Measurements from ENCODE around the gene FBXL14.

FBXL14 gene, protein sequence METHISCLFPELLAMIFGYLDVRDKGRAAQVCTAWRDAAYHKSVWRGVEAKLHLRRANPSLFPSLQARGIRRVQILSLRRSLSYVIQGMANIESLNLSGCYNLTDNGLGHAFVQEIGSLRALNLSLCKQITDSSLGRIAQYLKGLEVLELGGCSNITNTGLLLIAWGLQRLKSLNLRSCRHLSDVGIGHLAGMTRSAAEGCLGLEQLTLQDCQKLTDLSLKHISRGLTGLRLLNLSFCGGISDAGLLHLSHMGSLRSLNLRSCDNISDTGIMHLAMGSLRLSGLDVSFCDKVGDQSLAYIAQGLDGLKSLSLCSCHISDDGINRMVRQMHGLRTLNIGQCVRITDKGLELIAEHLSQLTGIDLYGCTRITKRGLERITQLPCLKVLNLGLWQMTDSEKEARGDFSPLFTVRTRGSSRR

DNA sequence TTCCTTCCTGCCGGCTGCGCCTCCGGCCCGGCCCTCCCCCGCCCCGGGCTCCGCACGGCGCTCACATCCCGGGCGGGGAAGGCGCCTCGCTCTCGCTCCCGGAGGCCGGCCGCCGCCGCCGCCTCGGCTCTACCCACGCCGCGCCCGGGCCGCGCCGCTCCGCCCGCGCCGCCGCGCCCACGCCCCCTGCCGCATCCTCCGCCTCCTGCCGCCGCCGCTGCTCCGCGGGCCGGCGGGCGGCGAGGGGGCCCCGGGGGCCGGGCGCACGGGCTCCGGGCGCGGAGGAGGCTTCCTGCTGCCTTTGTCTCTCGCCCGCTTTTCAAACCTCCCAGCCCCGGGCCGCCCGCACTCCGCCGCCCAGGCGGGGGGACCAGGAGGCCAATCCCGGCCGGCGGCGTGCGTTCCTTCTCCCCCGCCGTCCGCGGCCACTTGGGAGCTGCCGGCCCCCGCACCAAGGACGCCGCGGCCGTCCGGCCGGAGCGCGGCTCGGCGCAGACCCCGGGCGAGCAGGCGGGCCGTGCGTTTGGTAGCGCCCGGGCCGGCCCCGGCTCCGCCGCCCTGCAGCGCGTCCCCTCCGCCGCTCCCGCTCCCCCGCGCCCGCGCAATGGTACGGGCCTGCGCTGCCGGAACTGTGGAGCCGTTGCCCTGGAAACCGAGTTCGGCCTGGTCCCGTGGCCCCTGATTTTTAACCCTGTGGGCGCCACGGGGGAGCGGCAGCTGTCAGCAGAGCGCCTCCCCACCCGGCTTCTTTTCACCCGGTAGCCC is at the start of gene FBXL14:
Gene FBXL14, minus strand, starts transcription at position 321 of the 765 bp plus-strand sequence. CDS start 515 bp downstream, outside the sequence.
- DNase-seq = peak; percentile 89

DNA sequence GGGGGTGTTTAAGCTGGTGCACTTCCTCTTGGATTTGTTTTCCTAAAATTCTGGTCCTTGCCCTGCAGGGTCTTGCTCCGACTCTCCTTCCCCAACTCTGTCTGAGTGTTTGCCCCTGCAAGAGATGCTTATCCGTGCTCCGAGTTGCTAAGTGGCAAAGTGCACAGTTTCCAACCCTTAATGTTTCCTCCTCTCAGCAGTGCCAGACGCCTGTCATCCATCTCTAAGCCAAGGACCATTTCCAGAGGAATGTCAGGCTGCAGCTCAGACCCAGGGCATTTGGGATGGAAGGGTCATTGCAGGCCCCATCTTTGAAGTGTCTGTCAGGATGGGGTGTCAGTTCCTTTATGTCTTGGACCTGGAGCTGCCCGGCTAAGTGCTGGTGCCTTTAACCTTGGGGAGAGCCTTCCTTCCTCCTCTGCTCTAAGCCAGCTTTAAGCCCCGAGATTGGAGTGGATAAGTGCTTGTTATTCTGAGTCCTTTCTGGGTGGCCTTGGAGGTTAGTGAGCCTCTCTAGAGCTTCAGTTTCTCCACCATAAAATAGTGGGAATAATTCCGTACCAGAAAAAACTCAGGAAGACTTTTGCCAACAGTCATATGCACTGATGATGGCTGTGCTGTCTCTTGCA is 49.6 kb upstream of the FBXL14 start:
- DNase-seq = no peak

DNA sequence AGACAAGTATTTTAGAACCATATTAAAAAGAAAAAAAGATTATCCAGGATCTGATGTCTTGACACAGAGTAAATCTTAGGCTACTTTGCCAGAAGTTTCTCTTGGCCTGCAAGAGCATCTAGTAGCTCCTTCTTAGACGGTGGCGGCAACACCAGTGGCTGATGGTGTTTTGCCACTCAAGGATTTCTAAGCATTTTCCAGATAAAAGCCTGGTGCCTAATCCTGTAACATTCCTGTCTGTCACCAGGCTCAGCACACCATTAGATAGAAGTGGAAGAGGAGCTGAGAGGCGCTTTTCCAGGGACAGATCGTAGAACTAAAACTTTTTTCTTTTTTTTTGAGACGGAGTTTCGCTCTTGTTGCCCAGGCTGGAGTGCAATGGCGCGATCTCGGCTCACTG is 48.7 kb upstream of the FBXL14 start:
- no peak for DNase-seq

DNA sequence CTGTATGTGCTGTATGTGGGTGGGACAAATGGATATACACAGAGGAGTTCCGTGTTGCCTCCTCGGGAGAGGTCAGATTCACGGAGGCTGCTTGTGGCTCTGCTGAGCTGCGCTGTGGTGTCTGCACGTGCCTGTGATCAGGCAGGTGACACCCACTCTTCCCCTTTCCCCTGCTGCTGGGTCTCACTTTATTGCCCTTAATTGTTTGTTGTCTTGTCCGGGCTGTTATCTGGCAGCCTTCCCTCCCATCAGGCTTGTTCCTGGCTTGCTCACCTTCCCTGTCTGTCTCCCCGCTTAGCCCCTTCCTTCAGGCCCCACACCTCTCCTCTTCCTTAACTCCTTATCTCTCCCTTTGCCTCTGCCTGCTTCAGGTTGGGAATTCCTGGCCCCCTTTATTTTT is 48.1 kb upstream of the FBXL14 start:
- DNase-seq = no peak

GRCh38 chr12:1640328-1641234 is 46.2 kb upstream of the FBXL14 start:
- DNase-seq = no peak

DNA sequence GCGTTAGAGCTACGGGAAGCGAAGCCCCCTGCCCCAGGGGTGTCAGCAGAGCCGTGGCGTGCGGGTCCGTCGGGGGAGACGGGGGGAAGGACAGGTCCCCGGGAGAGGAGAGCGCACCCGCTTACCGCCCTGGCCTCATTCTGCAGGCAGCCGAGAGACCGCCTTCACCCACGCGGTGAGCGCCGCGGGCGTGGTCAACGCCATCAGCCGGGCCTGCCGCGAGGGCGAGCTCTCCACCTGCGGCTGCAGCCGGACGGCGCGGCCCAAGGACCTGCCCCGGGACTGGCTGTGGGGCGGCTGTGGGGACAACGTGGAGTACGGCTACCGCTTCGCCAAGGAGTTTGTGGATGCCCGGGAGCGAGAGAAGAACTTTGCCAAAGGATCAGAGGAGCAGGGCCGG is 45.2 kb upstream of the FBXL14 start:
- no peak for DNase-seq

- no peak for DNase-seq
Observed at GRCh38 chr12:1638203-1638602, 43.8 kb upstream of the FBXL14 start.

- DNase-seq = no peak
Observed at GRCh38 chr12:1635301-1636095, 41.1 kb upstream of the FBXL14 start.

DNA sequence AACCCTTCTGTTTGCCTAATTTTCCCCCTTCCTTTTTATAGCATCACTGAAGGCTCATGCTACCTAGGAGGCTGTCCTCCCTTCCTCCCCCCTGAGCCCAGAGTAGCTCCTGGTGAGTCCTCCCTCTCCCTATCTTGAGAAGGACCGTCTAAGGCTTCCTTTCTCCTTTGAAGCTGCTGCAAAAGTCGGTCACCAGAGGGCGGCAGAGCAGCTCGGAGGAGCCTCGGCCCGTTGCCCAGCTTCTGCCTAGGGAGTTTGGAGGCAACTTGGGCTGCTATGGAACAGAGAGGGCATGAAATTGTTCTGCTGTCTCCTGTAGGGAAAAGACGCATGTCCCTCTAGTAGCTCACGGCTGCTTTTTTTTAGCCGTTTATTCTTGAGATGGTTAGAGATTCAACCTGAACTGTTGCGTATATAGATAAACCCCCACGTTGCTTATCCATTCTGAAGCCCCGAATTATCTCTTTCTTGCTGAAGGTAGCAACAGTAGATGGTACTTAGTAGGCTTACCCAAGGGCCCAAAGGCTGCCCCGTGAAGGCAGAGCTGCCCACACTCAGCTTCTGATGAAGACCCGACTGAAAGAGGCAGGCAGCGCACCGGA is 40.3 kb upstream of the FBXL14 start:
- peak; percentile 72 for DNase-seq

DNA sequence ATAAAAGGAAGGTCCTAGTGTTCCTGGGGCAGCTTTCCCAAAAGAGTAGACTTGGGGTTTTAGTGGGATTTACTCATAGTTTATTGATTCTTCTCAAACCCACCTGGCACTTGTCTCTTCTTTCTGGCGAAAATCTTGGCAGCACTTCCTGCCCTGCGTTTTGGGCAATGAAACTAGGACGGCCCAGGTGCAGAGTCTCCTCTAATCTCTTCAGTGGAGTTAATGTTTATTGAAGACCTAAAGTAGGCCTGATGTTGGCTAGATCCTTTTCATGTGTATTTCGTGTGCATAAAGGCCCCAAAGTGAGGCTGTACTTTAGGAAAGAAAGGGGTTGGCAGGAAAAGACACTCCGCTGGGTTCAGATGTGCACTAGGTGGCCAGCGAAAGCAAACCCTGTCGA is 39.8 kb upstream of the FBXL14 start:
- DNase-seq = no peak

GRCh38 chr12:1633459-1633858 is 39.1 kb upstream of the FBXL14 start:
- DNase-seq = no peak

GRCh38 chr12:1632702-1633101 is 38.3 kb upstream of the FBXL14 start:
- no peak for DNase-seq

GRCh38 chr12:1630827-1631591 is 36.6 kb upstream of the FBXL14 start:
- DNase-seq = no peak

- peak; percentile 14 for DNase-seq
Observed at GRCh38 chr12:1630133-1630826, 35.9 kb upstream of the FBXL14 start.

- DNase-seq = no peak
Observed at GRCh38 chr12:1629338-1630132, 35.2 kb upstream of the FBXL14 start.

DNA sequence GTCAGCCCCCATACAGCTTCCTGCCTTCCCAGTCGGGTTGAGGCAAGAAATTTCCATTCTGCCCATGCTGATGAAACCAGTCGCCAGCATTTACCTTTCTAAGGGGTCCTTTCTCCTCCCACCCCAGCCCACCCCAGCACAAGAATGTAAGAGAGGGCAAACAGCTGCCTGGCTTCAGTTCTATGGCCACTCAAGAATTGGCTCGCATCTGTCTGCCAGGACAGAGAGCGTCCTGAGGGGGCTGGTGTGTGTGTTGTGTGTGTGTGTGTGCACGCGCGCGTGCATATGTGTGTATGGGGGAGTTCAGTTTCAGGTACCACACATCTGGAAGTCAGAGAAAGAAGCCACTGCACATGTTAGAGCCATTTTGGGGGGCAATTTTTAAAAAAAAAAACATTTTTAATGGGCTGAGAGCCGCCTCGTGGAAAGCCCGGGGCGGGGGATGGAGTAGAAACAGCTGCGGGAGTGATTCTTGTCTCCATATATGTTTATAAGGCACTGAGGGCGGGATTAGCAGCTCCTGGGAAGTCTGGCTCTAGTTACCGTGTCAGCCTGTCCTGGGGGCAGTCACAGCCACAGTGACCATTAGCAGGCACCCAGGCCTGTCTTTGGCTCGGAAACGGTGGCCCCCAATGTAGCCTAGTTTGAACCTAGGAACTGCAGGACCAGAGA is 34.4 kb upstream of the FBXL14 start, which contains the start of gene WNT5B:
Gene WNT5B, plus strand, starts transcription at position 566 of the 672 bp plus-strand sequence. CDS start 2,124 bp downstream, outside the sequence.
- no peak for DNase-seq

- no peak for DNase-seq
Observed at GRCh38 chr12:1622406-1622805, 28.0 kb upstream of the FBXL14 start.

- peak; percentile 40 for DNase-seq
Observed at GRCh38 chr12:1620092-1620491, 25.7 kb upstream of the FBXL14 start.
